Fibroblast of mammary gland (primary cell): ENCODE results near the gene BCL2.

ENCODE experiments used
- DNase-seq: peaks from one replicate; pipeline ENCODE4 v3.0.0-alpha.2; 2010; ENCODE audit warnings: low read depth
- H3K4me3 ChIP-seq: 2 replicates; pipeline ENCODE4 v1.5.1; 2011; ENCODE audit warnings: low read depth, mild to moderate bottlenecking, low read length, moderate library complexity; ENCODE audit not compliant: control insufficient read depth
- CTCF ChIP-seq: conservative IDR thresholded peaks from 2 replicates; pipeline ENCODE4 v1.5.1; 2011; ENCODE audit warnings: low read depth, low read length, inconsistent platforms; ENCODE audit not compliant: control insufficient read depth, insufficient read depth

BCL2 gene

GRCh38 chr18:63249771-63250170, 69.8 kb downstream of the BCL2 start:
- no peak for TF ChIP-seq CTCF
- H3K4me3 ChIP-seq, result no peak overlapping the region
- DNase-seq, result no peak

DNA sequence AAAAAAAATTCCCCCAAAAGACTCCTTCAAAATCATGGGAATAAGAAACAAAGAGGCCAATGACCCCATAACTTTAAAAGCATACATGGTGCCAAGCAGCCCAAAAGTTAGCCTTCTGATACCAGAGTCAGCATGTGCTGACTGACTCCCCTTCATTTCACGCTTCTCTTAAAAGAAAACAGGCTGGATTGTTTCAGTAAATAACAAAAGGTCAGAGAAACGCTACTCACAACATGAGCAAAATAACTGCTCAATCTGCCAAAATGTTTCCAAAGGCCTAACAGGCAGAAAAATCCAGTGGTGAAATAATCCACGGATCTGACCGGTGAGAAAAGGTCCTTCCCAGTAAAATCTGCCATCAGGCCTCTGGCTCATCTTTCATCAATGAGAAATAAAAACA, 71.6 kb downstream of the BCL2 start:
- no peak for TF ChIP-seq CTCF
- no peak overlapping the region for H3K4me3 ChIP-seq
- DNase-seq, result no peak

DNA sequence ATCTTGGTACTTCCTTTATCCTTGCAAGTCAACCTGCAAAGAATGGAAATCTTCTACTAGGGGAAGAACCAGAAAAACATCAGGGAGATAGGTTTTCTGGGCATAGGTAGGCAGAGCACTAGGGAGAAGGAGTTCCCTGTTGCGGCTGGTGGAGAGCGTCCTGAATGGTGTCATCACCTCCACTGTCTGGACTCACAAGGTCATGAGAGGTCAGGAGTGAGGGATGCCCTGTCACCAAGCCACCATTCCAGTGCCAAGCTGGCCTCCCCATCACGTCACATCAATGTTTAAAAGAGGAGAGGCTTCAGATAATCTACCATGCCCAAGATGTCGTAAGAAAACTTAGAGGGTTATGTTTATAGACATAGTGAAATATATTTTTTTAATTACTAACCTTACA, 72.1 kb downstream of the BCL2 start:
- no peak overlapping the region for H3K4me3 ChIP-seq
- no peak for TF ChIP-seq CTCF
- no peak for DNase-seq

GRCh38 chr18:63245600-63245999, 74.0 kb downstream of the BCL2 start:
- TF ChIP-seq CTCF, result no peak
- no peak overlapping the region for H3K4me3 ChIP-seq
- DNase-seq, result no peak

GRCh38 chr18:63244607-63245006, 75.0 kb downstream of the BCL2 start:
- DNase-seq, result no peak
- H3K4me3 ChIP-seq, result no peak overlapping the region
- no peak for TF ChIP-seq CTCF

GRCh38 chr18:63241760-63242159, 77.8 kb downstream of the BCL2 start:
- no peak for TF ChIP-seq CTCF
- no peak for DNase-seq
- H3K4me3 ChIP-seq, result no peak overlapping the region

DNA sequence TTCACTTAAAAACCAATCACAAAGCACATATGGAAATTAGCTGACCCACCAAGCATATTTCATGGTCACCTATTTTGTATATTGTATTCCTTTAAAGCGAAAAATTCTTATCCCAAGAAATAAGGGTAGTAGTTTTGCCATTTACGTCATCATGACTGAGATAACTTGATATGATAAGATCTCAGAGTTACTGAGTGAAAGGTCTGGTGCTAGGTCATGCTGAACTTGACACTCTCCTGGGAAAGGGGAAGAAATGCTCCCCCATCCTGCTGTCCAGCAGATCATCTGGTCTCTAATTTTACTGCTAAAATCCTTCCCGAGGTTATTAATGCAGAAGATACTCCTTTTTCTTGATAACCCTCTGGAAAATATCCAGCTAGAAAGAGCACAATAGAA, 78.3 kb downstream of the BCL2 start:
- no peak for DNase-seq
- H3K4me3 ChIP-seq, result no peak overlapping the region
- no peak for TF ChIP-seq CTCF
